Endothelial cell of umbilical vein (primary cell): ENCODE measurements around the gene PDSS1. TPM values are rescaled to one million over a fixed set of nuclear protein-coding genes. Genes with fewer than 3 reads are reported as not detected.

Experiments
- BruUV-seq: library from RNA; stranded (reverse); fragments of 400-500 nt; replicated peaks from 2 replicates; lab custom pipeline; 2021; lab: Mats Ljungman, UMichigan
- CTCF ChIA-PET: fragments of 300-600, 350-600 bp; sonication (Branson Sonifier 250); formaldehyde crosslinking; loops from one replicate; lab custom pipeline; 2021; ENCODE audit warnings: antibody characterized with exemption, inconsistent platforms; lab: Charles Lee
- POLR2A ChIA-PET: fragments of 300-600, 350-600 bp; sonication (Branson Sonifier 250); formaldehyde crosslinking; loops from one replicate; lab custom pipeline; 2021; ENCODE audit warnings: antibody characterized with exemption, inconsistent platforms; lab: Charles Lee
- DNase-seq: peaks from one replicate; pipeline ENCODE4 v3.0.0-alpha.2; 2011; ENCODE audit warnings: low read depth, low spot score
- FAIRE-seq: peaks from 2 replicates; lab custom pipeline; 2011; peaks lifted over from hg19 to GRCh38; lab: Jason Lieb, UNC
- H2AFZ ChIP-seq: 2 replicates; pipeline ENCODE4 v1.6.0; 2012; ENCODE audit warnings: low read depth, low read length, control low read depth, inconsistent platforms
- H3K27ac ChIP-seq: 2 replicates; pipeline ENCODE4 v1.5.1; 2011; ENCODE audit warnings: low read depth, mild to moderate bottlenecking, control low read depth, low read length, moderate library complexity; ENCODE audit not compliant: insufficient read depth
- H3K27me3 ChIP-seq, 2 experiments: 2 replicates each; pipeline versions ENCODE4 v1.6.0 to v1.6.1; 2011; ENCODE audit warnings: low read length in 2 of 2, mixed read lengths in 1 of 2; ENCODE audit not compliant: control insufficient read depth in 2 of 2, insufficient read depth in 2 of 2
- H3K36me3 ChIP-seq, 2 experiments: 2 replicates in 1 of 2; 3 replicates in 1 of 2; pipeline ENCODE4 v1.5.1; 2011; ENCODE audit warnings: low read length in 2 of 2, mild to moderate bottlenecking in 1 of 2, moderate library complexity in 1 of 2; ENCODE audit not compliant: control insufficient read depth in 2 of 2, insufficient read depth in 2 of 2; ENCODE audit errors: extremely low read depth in 1 of 2
- H3K4me1 ChIP-seq: 3 replicates; pipeline ENCODE4 v1.5.1; 2011; ENCODE audit warnings: mild to moderate bottlenecking, low read length; ENCODE audit not compliant: control insufficient read depth, insufficient read depth; ENCODE audit errors: extremely low read depth
- H3K4me2 ChIP-seq: 2 replicates; pipeline ENCODE4 v1.6.1; 2011; ENCODE audit warnings: low read length, control low read depth, mixed read lengths; ENCODE audit not compliant: insufficient read depth
- H3K4me3 ChIP-seq, 3 experiments: fragments of 200-600 bp in 1 of 3; sonication (generic), shearing (Covaris generic) in 1 of 3; replicated peaks in 1 of 3; 2 replicates each; pipeline ENCODE4 v1.5.1; 2011 to 2016; ENCODE audit warnings: control low read depth in 3 of 3, low read length in 3 of 3, mild to moderate bottlenecking in 2 of 3, inconsistent platforms in 1 of 3, low read depth in 1 of 3, moderate library complexity in 1 of 3; ENCODE audit not compliant: insufficient read depth in 1 of 3
- H3K79me2 ChIP-seq: 2 replicates; pipeline ENCODE4 v1.6.0; 2012; ENCODE audit warnings: low read length, inconsistent platforms; ENCODE audit not compliant: control insufficient read depth, insufficient read depth
- H3K9ac ChIP-seq: replicated peaks from 2 replicates; pipeline ENCODE3; 2011; ENCODE audit warnings: low read length, control low read depth; ENCODE audit not compliant: insufficient read depth; ENCODE audit errors: extremely low read depth
- H3K9me1 ChIP-seq: replicated peaks from 3 replicates; pipeline ENCODE4 v1.6.0; 2011; ENCODE audit warnings: mild to moderate bottlenecking, low read length; ENCODE audit not compliant: control insufficient read depth, insufficient read depth; ENCODE audit errors: extremely low read depth
- H3K9me3 ChIP-seq: replicated peaks from 2 replicates; pipeline ENCODE4 v1.5.1; 2012; ENCODE audit warnings: low read length, inconsistent platforms; ENCODE audit not compliant: control insufficient read depth, insufficient read depth
- H4K20me1 ChIP-seq: replicated peaks from 2 replicates; pipeline ENCODE3; 2011; ENCODE audit warnings: mild to moderate bottlenecking, low read length; ENCODE audit not compliant: control insufficient read depth, insufficient read depth; ENCODE audit errors: extremely low read depth
- EZH2 ChIP-seq: IDR thresholded peaks from 2 replicates; pipeline ENCODE4 v1.6.1; 2012; ENCODE audit warnings: borderline replicate concordance, low read depth, mild to moderate bottlenecking, moderate library complexity, low read length, inconsistent platforms; ENCODE audit not compliant: severe bottlenecking
- FOS ChIP-seq: IDR thresholded peaks from 2 replicates; pipeline ENCODE4 v1.6.1; 2011; ENCODE audit warnings: mild to moderate bottlenecking, low read length, moderate library complexity, borderline replicate concordance; ENCODE audit not compliant: insufficient read depth
- GATA2 ChIP-seq: IDR thresholded peaks from 2 replicates; pipeline ENCODE4 v1.7.0; 2011; ENCODE audit warnings: low read depth, mild to moderate bottlenecking, moderate library complexity, mixed read lengths, low read length; ENCODE audit not compliant: insufficient read length, insufficient read depth
- JUN ChIP-seq: IDR thresholded peaks from 2 replicates; pipeline ENCODE4 v1.6.1; 2011; ENCODE audit warnings: borderline replicate concordance, low read depth; ENCODE audit not compliant: insufficient read length, insufficient read depth
- MYC ChIP-seq: IDR thresholded peaks from one replicate; pipeline ENCODE4 v1.6.1; 2011; ENCODE audit warnings: mild to moderate bottlenecking, low read depth, low read length
- POLR2A ChIP-seq: IDR thresholded peaks from 2 replicates; pipeline ENCODE4 v1.6.1; 2012; ENCODE audit warnings: low read depth, mild to moderate bottlenecking, control low read depth, low read length
- POLR2AphosphoS5 ChIP-seq: IDR thresholded peaks from 2 replicates; pipeline ENCODE4 v1.6.1; 2012; ENCODE audit warnings: low read depth, mild to moderate bottlenecking, control low read depth, low read length, moderate library complexity; ENCODE audit not compliant: insufficient read depth
- dilution Hi-C: fragments of 300-500 bp; cut with MboI; formaldehyde crosslinking; loops from one replicate; pipeline ENCODE4 v1.15.0; 2019; ENCODE audit warnings: low sequenced_read_pairs; ENCODE audit not compliant: extremely low pct_ligation_motif_present
- intact Hi-C: fragments of 100-400 bp; cut with micrococcal nuclease; formaldehyde crosslinking; loops from one replicate; pipeline ENCODE4 v1.10.0; 2022
- polyA plus RNA-seq, 4 experiments: library from polyadenylated mRNA; depleted of rRNA in 3 of 4; stranded (reverse) in 3 of 4; unstranded in 1 of 4; fragments of >200 nt; gene quantifications; 2 replicates each; pipeline versions ENCODE4 v1.2.1 to v1.2.3, GENCODE V29; 2011 to 2012; ENCODE audit warnings: missing spikeins in 1 of 4
- total RNA-seq: library from RNA; stranded (reverse); gene quantifications from 2 replicates; pipeline ENCODE4 v1.2.3, GENCODE V29; 2021
- TF ChIP-seq, protein P1 (sequence below): IDR thresholded peaks from 2 replicates; pipeline ENCODE4 v1.6.1; 2011; ENCODE audit not compliant: insufficient read depth, insufficient read length
- TF ChIP-seq, protein P2 (sequence below), 2 donors: IDR thresholded peaks; 1 replicate in 1 of 2; 2 replicates in 1 of 2; pipeline ENCODE4 v1.5.1; 2011; ENCODE audit warnings: low read length in 2 of 2, mild to moderate bottlenecking in 2 of 2, moderate library complexity in 2 of 2, control low read depth in 1 of 2, inconsistent platforms in 1 of 2, low read depth in 1 of 2; ENCODE audit not compliant: insufficient read depth in 1 of 2; ENCODE audit errors: extremely low read depth in 1 of 2

Gene PDSS1
- total and polyA plus RNA-seq, 2 donors (not counting 3 experiments of a cell fraction or from before 2014, with no cell fraction given) = 9.1 to 11.3 TPM

DNA sequence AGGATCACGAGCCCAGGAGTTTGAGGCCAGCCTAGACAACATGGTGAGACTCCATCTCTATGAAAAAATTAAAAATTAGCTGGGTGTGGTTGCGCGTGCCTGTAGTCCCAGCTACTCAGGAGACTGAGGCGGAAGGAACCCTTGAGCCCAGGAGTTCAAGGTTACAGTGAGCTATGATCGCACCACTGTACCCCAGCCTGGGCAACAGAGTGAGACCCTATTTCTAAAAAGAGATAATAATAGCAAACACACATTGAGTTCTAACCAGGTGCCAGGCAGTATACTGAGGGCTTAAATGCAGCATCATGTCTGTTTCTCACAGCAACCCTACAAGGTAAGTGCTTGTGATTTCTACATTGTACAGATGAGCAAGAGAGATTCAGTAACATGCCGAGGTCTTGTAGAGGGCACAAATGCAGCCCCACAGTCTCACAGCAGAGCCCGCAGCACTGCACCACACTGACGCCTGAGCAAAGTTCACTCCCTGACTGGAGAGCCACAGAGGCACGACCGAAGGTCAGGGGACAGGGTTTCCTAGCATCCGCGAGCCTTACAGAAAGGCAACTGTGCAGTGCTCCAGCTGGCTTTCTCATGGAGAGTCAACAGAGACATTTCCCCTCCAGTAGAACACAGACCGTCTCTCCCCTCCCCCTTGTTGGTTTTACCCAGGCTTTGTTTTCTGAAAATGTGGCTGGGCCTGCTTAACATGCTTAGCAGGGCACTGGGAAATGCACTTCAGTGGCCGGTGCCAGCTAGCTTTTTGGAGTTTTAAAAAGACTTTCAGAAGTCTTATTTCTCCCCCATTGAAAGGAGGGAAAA is 36.5 kb downstream of the PDSS1 start:
- H3K4me2 ChIP-seq = no peak overlapping the region
- H3K36me3 ChIP-seq = peaks cover 4 to 27% of the 10 kb centered on the region in 2 experiments
- H3K4me1 ChIP-seq = no peaks in the 10 kb centered on the region
- FAIRE-seq = no peak
- H3K79me2 ChIP-seq = no peaks in the 10 kb centered on the region
- intact Hi-C loops (no loop called here), dilution Hi-C loops (no loop called here)
- no peaks in the 10 kb centered on the region for H3K27me3 ChIP-seq
- DNase-seq = no peak
- BruUV-seq = no TSS peak
- no peaks in the 10 kb centered on the region for H3K9me1 ChIP-seq
- ChIA-PET POLR2A (no interaction called here), CTCF (interaction anchor here (1.3 to 2.1 kb wide), 3 partner anchors 8 to 127 kb away, joined by 4 to 16 read pairs (median 4); partner anchors contain the start of gene ABI1)
- H2AFZ ChIP-seq = no peak overlapping the region
- no peak overlapping the region for H3K27ac ChIP-seq
- no peak overlapping the region for H3K4me3 ChIP-seq
- H3K9me3 ChIP-seq = no peaks in the 10 kb centered on the region
- no peak overlapping the region for H3K9ac ChIP-seq
- H4K20me1 ChIP-seq = no peaks in the 10 kb centered on the region
- TF ChIP-seq MYC (no peak), JUN (no peak), EZH2 (no peak)

DNA sequence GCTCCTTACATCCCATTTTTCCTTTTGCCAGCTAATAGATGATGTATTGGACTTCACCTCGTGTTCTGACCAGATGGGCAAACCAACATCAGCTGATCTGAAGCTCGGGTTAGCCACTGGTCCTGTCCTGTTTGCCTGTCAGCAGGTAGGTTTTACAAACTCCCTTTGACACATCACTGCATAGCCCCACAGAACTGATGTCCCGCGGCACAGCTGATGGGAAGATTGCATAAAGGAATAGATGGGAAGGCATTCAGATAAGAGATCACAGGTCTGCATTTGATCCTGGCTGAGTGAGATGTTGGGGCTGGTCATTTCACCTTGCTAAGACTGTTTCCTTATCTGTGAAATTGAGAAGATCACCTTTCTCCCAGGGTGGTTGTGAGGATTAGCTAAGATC is 37.9 kb downstream of the PDSS1 start:
- Histone ChIP-seq H3K9ac (no peak overlapping the region), H3K36me3 (peaks cover 4 to 27% of the 10 kb centered on the region in 2 experiments), H3K27ac (no peak overlapping the region), H3K9me1 (no peaks in the 10 kb centered on the region), H3K79me2 (no peaks in the 10 kb centered on the region), H3K4me3 (no peak overlapping the region), H3K4me1 (no peaks in the 10 kb centered on the region), H3K27me3 (no peaks in the 10 kb centered on the region), H3K9me3 (no peaks in the 10 kb centered on the region), H4K20me1 (no peaks in the 10 kb centered on the region), H3K4me2 (no peak overlapping the region), H2AFZ (no peak overlapping the region)
- POLR2A ChIA-PET = no interaction called here
- CTCF ChIA-PET = interaction anchor here (0.7 to 2.1 kb wide), 3 partner anchors 9 to 147 kb away, joined by 4 to 16 read pairs (median 4); no protein-coding TSS in a partner anchor
- TF ChIP-seq, protein P1, sequence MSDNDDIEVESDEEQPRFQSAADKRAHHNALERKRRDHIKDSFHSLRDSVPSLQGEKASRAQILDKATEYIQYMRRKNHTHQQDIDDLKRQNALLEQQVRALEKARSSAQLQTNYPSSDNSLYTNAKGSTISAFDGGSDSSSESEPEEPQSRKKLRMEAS = no peak
- TF ChIP-seq, protein P2, sequence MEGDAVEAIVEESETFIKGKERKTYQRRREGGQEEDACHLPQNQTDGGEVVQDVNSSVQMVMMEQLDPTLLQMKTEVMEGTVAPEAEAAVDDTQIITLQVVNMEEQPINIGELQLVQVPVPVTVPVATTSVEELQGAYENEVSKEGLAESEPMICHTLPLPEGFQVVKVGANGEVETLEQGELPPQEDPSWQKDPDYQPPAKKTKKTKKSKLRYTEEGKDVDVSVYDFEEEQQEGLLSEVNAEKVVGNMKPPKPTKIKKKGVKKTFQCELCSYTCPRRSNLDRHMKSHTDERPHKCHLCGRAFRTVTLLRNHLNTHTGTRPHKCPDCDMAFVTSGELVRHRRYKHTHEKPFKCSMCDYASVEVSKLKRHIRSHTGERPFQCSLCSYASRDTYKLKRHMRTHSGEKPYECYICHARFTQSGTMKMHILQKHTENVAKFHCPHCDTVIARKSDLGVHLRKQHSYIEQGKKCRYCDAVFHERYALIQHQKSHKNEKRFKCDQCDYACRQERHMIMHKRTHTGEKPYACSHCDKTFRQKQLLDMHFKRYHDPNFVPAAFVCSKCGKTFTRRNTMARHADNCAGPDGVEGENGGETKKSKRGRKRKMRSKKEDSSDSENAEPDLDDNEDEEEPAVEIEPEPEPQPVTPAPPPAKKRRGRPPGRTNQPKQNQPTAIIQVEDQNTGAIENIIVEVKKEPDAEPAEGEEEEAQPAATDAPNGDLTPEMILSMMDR (IDR thresholded peaks at IDR 0.05; ENCODE audit: extremely low read depth in 1 of 2, insufficient read depth in 1 of 2, low read depth in 1 of 2, low read length in 2 of 2) = no peak
- TF ChIP-seq GATA2 (no peak), JUN (no peak), MYC (no peak), EZH2 (no peak), POLR2A (no peak), FOS (no peak), POLR2AphosphoS5 (no peak)
- FAIRE-seq = no peak
- DNase-seq = no peak
- BruUV-seq = no TSS peak
- dilution Hi-C loops = no loop called here
- intact Hi-C loops = no loop called here
